ENCODE data around the gene COX7C. TPM values are rescaled to one million over a fixed set of nuclear protein-coding genes. Genes with fewer than 3 reads are reported as not detected.
A peak's percentile ranks its signal among the peaks of the same experiment; 100 is the strongest.

COX7C gene
- total and polyA plus RNA-seq, 9 of the 15 experiments (the other 6 are each of a cell fraction or from before 2014, with no cell fraction given) = 576 to 1,783 (median 996) TPM

DNA sequence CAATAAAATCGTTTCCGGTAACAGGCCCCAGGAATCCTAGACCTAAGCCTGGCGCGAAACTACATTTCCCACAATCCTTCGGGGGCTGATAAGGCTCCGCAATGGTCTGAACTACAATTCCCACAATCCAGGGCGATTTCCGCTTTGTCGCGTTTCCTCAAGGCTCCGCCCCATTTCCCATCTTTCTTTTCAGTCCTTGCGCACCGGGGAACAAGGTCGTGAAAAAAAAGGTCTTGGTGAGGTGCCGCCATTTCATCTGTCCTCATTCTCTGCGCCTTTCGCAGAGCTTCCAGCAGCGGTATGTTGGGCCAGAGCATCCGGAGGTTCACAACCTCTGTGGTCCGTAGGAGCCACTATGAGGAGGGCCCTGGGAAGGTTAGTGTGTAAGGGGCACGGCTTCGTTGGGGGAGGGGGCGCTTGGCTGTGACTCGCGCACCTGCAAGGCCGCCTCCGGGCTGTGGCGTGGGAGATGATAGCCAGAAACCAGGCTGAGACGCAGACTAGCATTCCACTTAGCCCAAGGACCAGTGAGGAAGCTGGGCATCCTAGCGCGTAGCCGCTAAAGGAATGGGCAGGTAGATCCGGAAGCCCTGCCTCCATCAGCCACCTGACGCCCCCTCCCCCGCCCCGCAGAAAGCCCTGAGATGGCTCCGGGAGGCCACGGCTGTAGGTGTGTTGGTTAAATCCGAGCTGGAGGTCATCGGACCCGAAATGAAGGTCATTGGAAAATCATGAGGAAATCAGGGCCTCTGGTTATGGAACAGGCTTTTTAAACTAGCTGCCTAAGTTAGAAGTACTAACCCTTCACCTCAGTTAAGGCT, at the start of gene COX7C (continued):
- no peak for TF ChIP-seq ESRRB (CRISPR knock-in tag; IDR thresholded peaks at IDR 0.05; ENCODE audit: borderline replicate concordance)
- TF ChIP-seq BACH1 (tag; IDR thresholded peaks at IDR 0.05) = no peak
- TF ChIP-seq HOXB6 (CRISPR knock-in tag; IDR thresholded peaks at IDR 0.05; ENCODE audit: borderline replicate concordance) = no peak
- TF ChIP-seq FOXA1 (IDR thresholded peaks at IDR 0.05; ENCODE audit: borderline replicate concordance) = no peak
- no peak; the same call in 1 of the 2 replicates for TF ChIP-seq ARID1B (IDR thresholded peaks at IDR 0.05)
- TF ChIP-seq WHSC1 (IDR thresholded peaks at IDR 0.05; ENCODE audit: low read length) = no peak
- TF ChIP-seq ZZZ3 (IDR thresholded peaks at IDR 0.05) = no peak
- no peak for TF ChIP-seq HSF4 (CRISPR knock-in tag; IDR thresholded peaks at IDR 0.05; ENCODE audit: borderline replicate concordance)
- no peak for TF ChIP-seq HDAC3 (IDR thresholded peaks at IDR 0.05; ENCODE audit: borderline replicate concordance, partially characterized antibody)
- peak; percentile 50; the same call in 1 of the 2 replicates for TF ChIP-seq KAT7 (CRISPR knock-in tag; IDR thresholded peaks at IDR 0.05; ENCODE audit: borderline replicate concordance)
- TF ChIP-seq YY1 (IDR thresholded peaks at IDR 0.05; ENCODE audit: borderline replicate concordance in 1 of 3, control insufficient read depth in 1 of 3, extremely low read depth in 1 of 3, insufficient read depth in 3 of 3, insufficient read length in 1 of 3, insufficient replicate concordance in 2 of 3, low read depth in 1 of 3, low read length in 2 of 3) = peak; percentile 32 to 88 (median 79)
- no peak for TF ChIP-seq RAD21 (CRISPR knock-in tag; conservative IDR thresholded peaks at IDR 0.05 in 1 of 2, IDR thresholded peaks at IDR 0.05 in 1 of 2)
- TF ChIP-seq CHD4 (IDR thresholded peaks at IDR 0.05; ENCODE audit: insufficient read depth, insufficient replicate concordance, low read depth, low read length, poor library complexity, severe bottlenecking) = no peak
- no peak for TF ChIP-seq ZNF780A (CRISPR knock-in tag; IDR thresholded peaks at IDR 0.05)
- TF ChIP-seq SMC3 (conservative IDR thresholded peaks at IDR 0.05; ENCODE audit: insufficient read depth, low read depth, low read length) = no peak
- peak; percentile 82 for TF ChIP-seq CXXC5 (CRISPR knock-in tag; IDR thresholded peaks at IDR 0.05)
- TF ChIP-seq, protein P1, sequence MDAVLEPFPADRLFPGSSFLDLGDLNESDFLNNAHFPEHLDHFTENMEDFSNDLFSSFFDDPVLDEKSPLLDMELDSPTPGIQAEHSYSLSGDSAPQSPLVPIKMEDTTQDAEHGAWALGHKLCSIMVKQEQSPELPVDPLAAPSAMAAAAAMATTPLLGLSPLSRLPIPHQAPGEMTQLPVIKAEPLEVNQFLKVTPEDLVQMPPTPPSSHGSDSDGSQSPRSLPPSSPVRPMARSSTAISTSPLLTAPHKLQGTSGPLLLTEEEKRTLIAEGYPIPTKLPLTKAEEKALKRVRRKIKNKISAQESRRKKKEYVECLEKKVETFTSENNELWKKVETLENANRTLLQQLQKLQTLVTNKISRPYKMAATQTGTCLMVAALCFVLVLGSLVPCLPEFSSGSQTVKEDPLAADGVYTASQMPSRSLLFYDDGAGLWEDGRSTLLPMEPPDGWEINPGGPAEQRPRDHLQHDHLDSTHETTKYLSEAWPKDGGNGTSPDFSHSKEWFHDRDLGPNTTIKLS (IDR thresholded peaks at IDR 0.05; ENCODE audit: borderline replicate concordance, low read depth) = peak; percentile 86
- TF ChIP-seq DIDO1 (tag; IDR thresholded peaks at IDR 0.05; ENCODE audit: low read depth) = no peak
- TF ChIP-seq HDAC1 (IDR thresholded peaks at IDR 0.05) = peak in 1 of 2 experiments; percentile 70; a peak in 2 of 4 replicates
- TF ChIP-seq MYBL2 (IDR thresholded peaks at IDR 0.05; ENCODE audit: low read depth) = no peak
- no peak for TF ChIP-seq MYBL2 (CRISPR knock-in tag; IDR thresholded peaks at IDR 0.05; ENCODE audit: borderline replicate concordance)
